ENCODE data around the gene SLC44A5.
"Not testable (repeated sequence)": the region's sequence is repeated elsewhere in the genome, so short reads cannot be mapped to it uniquely, and the experiment has no call there.

The SLC44A5 gene

GRCh38 chr1:75611014-75611413 lies at the start of gene SLC44A5:
Gene SLC44A5, minus strand, starts transcription at chr1:75611114. Its CDS starts 69,667 bp downstream, at chr1:75541447.
- Histone ChIP-seq H3K4me3 (ENCODE audit: low read length) (no peak within 1 kb of the TSS), H3K9ac (ENCODE audit: low read length) (no peak within 1 kb of the TSS), H3K4me2 (ENCODE audit: low read length) (no peak within 1 kb of the TSS), H3K27ac (ENCODE audit: low read length) (no peak within 1 kb of the TSS), H3K36me3 (replicated peaks; ENCODE audit: low read depth, low read length) (no peaks in the 10 kb centered on the region), H3K4me1 (ENCODE audit: low read length) (no peaks in the 10 kb centered on the region), H3K79me2 (ENCODE audit: low read length) (no peaks in the 10 kb centered on the region), H4K20me1 (ENCODE audit: insufficient read depth, low read length) (no peaks in the 10 kb centered on the region), H2AFZ (ENCODE audit: low read depth, low read length) (no peak within 1 kb of the TSS), H3K27me3 (ENCODE audit: low read depth, low read length) (no peaks in the 10 kb centered on the region), H3K9me3 (ENCODE audit: insufficient read depth, low read length) (no peaks in the 10 kb centered on the region)
- no peak for TF ChIP-seq EZH2phosphoT487 (IDR thresholded peaks at IDR 0.05; ENCODE audit: low read depth)

- no peak overlapping the region for H3K27ac ChIP-seq (ENCODE audit: low read length)
- H3K9me3 ChIP-seq (ENCODE audit: insufficient read depth, low read length), result no peaks in the 10 kb centered on the region; the same call in 1 of the 2 replicates
- H3K27me3 ChIP-seq (ENCODE audit: low read depth, low read length), result no peaks in the 10 kb centered on the region
- H3K4me3 ChIP-seq (ENCODE audit: low read length), result no peak overlapping the region
- H3K4me1 ChIP-seq (ENCODE audit: low read length), result peaks cover 6% of the 10 kb centered on the region; the same call in 1 of the 2 replicates
- no peak overlapping the region for H3K4me2 ChIP-seq (ENCODE audit: low read length)
- H2AFZ ChIP-seq (ENCODE audit: low read depth, low read length), result no peak overlapping the region
- H3K9ac ChIP-seq (ENCODE audit: low read length), result no peak overlapping the region
- H3K79me2 ChIP-seq (ENCODE audit: low read length), result no peaks in the 10 kb centered on the region
- H4K20me1 ChIP-seq (ENCODE audit: insufficient read depth, low read length), result no peaks in the 10 kb centered on the region
- TF ChIP-seq CTCF (IDR thresholded peaks at IDR 0.05; ENCODE audit: low read depth, low read length) (no peak), EZH2phosphoT487 (IDR thresholded peaks at IDR 0.05; ENCODE audit: low read depth) (no peak)
- H3K36me3 ChIP-seq (replicated peaks; ENCODE audit: low read depth, low read length), result no peaks in the 10 kb centered on the region
Observed at GRCh38 chr1:75655931-75656330, 45.0 kb upstream of the SLC44A5 start.

- H3K4me2 ChIP-seq (ENCODE audit: low read length); H3K36me3 ChIP-seq (replicated peaks; ENCODE audit: low read depth, low read length); H3K9ac ChIP-seq (ENCODE audit: low read length); H4K20me1 ChIP-seq (ENCODE audit: insufficient read depth, low read length); H3K9me3 ChIP-seq (ENCODE audit: insufficient read depth, low read length); H3K27ac ChIP-seq (ENCODE audit: low read length); H3K4me1 ChIP-seq (ENCODE audit: low read length); H3K79me2 ChIP-seq (ENCODE audit: low read length); H2AFZ ChIP-seq (ENCODE audit: low read depth, low read length); H3K4me3 ChIP-seq (ENCODE audit: low read length); H3K27me3 ChIP-seq (ENCODE audit: low read depth, low read length): not testable (repeated sequence)
Observed at GRCh38 chr1:75647183-75647582, 36.3 kb upstream of the SLC44A5 start.

DNA sequence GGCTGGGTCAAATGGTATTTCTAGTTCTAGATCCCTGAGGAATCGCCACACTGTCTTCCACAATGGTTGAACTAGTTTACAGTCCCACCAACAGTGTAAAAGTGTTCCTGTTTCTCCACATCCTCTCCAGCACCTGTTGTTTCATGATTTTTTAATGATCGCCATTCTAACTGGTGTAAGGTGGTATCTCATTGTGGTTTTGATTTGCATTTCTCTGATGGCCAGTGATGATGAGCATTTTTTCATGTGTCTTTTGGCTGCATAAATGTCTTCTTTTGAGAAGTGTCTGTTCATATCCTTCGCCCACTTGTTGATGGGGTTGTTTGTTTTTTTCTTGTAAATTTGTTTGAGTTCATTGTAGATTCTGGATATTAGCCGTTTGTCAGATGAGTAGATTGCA lies 34.2 kb upstream of the SLC44A5 start:
- H3K36me3 ChIP-seq (replicated peaks; ENCODE audit: low read depth, low read length); H3K4me3 ChIP-seq (ENCODE audit: low read length); H2AFZ ChIP-seq (ENCODE audit: low read depth, low read length); H3K27ac ChIP-seq (ENCODE audit: low read length); H3K27me3 ChIP-seq (ENCODE audit: low read depth, low read length); H3K79me2 ChIP-seq (ENCODE audit: low read length); H3K4me1 ChIP-seq (ENCODE audit: low read length); H3K9ac ChIP-seq (ENCODE audit: low read length); H4K20me1 ChIP-seq (ENCODE audit: insufficient read depth, low read length); H3K9me3 ChIP-seq (ENCODE audit: insufficient read depth, low read length); H3K4me2 ChIP-seq (ENCODE audit: low read length): not testable (repeated sequence)

- no peak overlapping the region for H3K4me3 ChIP-seq (ENCODE audit: low read length)
- TF ChIP-seq EZH2phosphoT487 (IDR thresholded peaks at IDR 0.05; ENCODE audit: low read depth), result no peak
- no peak for TF ChIP-seq CTCF (IDR thresholded peaks at IDR 0.05; ENCODE audit: low read depth, low read length)
- no peak overlapping the region for H3K27ac ChIP-seq (ENCODE audit: low read length)
- no peak overlapping the region for H3K9ac ChIP-seq (ENCODE audit: low read length)
- no peak overlapping the region for H3K4me2 ChIP-seq (ENCODE audit: low read length)
- H3K4me1 ChIP-seq (ENCODE audit: low read length), result no peaks in the 10 kb centered on the region
- no peaks in the 10 kb centered on the region for H3K79me2 ChIP-seq (ENCODE audit: low read length)
- no peaks in the 10 kb centered on the region for H4K20me1 ChIP-seq (ENCODE audit: insufficient read depth, low read length)
- H2AFZ ChIP-seq (ENCODE audit: low read depth, low read length), result no peak overlapping the region
- no peaks in the 10 kb centered on the region for H3K27me3 ChIP-seq (ENCODE audit: low read depth, low read length)
- H3K36me3 ChIP-seq (replicated peaks; ENCODE audit: low read depth, low read length), result no peaks in the 10 kb centered on the region
- H3K9me3 ChIP-seq (ENCODE audit: insufficient read depth, low read length), result no peaks in the 10 kb centered on the region
Observed at GRCh38 chr1:75643460-75643859, 32.5 kb upstream of the SLC44A5 start.
